ENCODE data around the gene DCTN2. TPM values are rescaled to one million over a fixed set of nuclear protein-coding genes. Genes with fewer than 3 reads are reported as not detected.
"Not testable (repeated sequence)": the region's sequence is repeated elsewhere in the genome, so short reads cannot be mapped to it uniquely, and the experiment has no call there.

The DCTN2 gene
- total and polyA plus RNA-seq, 4 donors = 60.0 to 110 (median 84.2) TPM

- ATAC-seq (ENCODE audit: insufficient read depth, low FRiP score) = no peak
- DNase-seq = no peak
- H3K4me1 ChIP-seq (ENCODE audit: control insufficient read depth in 5 of 5, insufficient read depth in 5 of 5, low read length in 5 of 5) = no peaks in the 10 kb centered on the region
- no peaks in the 10 kb centered on the region for H3K36me3 ChIP-seq (ENCODE audit: control insufficient read depth in 4 of 4, insufficient read depth in 4 of 4, low read length in 4 of 4)
- H3K9me3 ChIP-seq (ENCODE audit: control insufficient read depth in 4 of 4, insufficient read depth in 3 of 4, low read length in 3 of 4) = no peaks in the 10 kb centered on the region
- TF ChIP-seq CTCF (IDR thresholded peaks at IDR 0.05; ENCODE audit: control extremely low read depth, extremely low read depth) = no peak
- WGBS, 2 donors = 86 to 90% methylated on average over 12 of the region's 12 CpGs
- no peak overlapping the region for H3K9ac ChIP-seq (ENCODE audit: insufficient read depth in 1 of 2, low read length in 2 of 2)
- no peak overlapping the region for H3K4me3 ChIP-seq
- no peaks in the 10 kb centered on the region for H3K27me3 ChIP-seq (ENCODE audit: control insufficient read depth in 3 of 3, insufficient read depth in 3 of 3, low read length in 2 of 3)
- H3K27ac ChIP-seq (ENCODE audit: low read depth in 1 of 2, low read length in 1 of 2) = no peak overlapping the region
Observed at GRCh38 chr12:57575771-57576612, 29.0 kb upstream of the DCTN2 start.

GRCh38 chr12:57574795-57575194 lies 27.8 kb upstream of the DCTN2 start:
- Histone ChIP-seq H3K4me3 (no peak overlapping the region), H3K27ac (ENCODE audit: low read depth in 1 of 2, low read length in 1 of 2) (no peak overlapping the region), H3K27me3 (ENCODE audit: control insufficient read depth in 3 of 3, insufficient read depth in 3 of 3, low read length in 2 of 3) (no peaks in the 10 kb centered on the region), H3K9me3 (ENCODE audit: control insufficient read depth in 4 of 4, insufficient read depth in 3 of 4, low read length in 3 of 4) (no peaks in the 10 kb centered on the region), H3K36me3 (ENCODE audit: control insufficient read depth in 4 of 4, insufficient read depth in 4 of 4, low read length in 4 of 4) (no peaks in the 10 kb centered on the region), H3K9ac (ENCODE audit: insufficient read depth in 1 of 2, low read length in 2 of 2) (no peak overlapping the region), H3K4me1 (ENCODE audit: control insufficient read depth in 5 of 5, insufficient read depth in 5 of 5, low read length in 5 of 5) (no peaks in the 10 kb centered on the region)
- no peak for ATAC-seq (ENCODE audit: insufficient read depth, low FRiP score)
- WGBS, 2 donors = 89 to 90% methylated on average over 10 of the region's 10 CpGs
- DNase-seq = no peak
- no peak for TF ChIP-seq CTCF (IDR thresholded peaks at IDR 0.05; ENCODE audit: control extremely low read depth, extremely low read depth)

- 91 to 93% methylated on average over 12 of the region's 12 CpGs for WGBS, 2 donors
- ATAC-seq (ENCODE audit: insufficient read depth, low FRiP score) (no peak), DNase-seq (no peak)
- Histone ChIP-seq H3K27ac (ENCODE audit: low read depth in 1 of 2, low read length in 1 of 2) (no peak overlapping the region), H3K27me3 (ENCODE audit: control insufficient read depth in 3 of 3, insufficient read depth in 3 of 3, low read length in 2 of 3) (no peaks in the 10 kb centered on the region), H3K9me3 (ENCODE audit: control insufficient read depth in 4 of 4, insufficient read depth in 3 of 4, low read length in 3 of 4) (no peaks in the 10 kb centered on the region), H3K36me3 (ENCODE audit: control insufficient read depth in 4 of 4, insufficient read depth in 4 of 4, low read length in 4 of 4) (no peaks in the 10 kb centered on the region), H3K4me1 (ENCODE audit: control insufficient read depth in 5 of 5, insufficient read depth in 5 of 5, low read length in 5 of 5) (no peaks in the 10 kb centered on the region), H3K9ac (ENCODE audit: insufficient read depth in 1 of 2, low read length in 2 of 2) (no peak overlapping the region), H3K4me3 (no peak overlapping the region)
- no peak for TF ChIP-seq CTCF (IDR thresholded peaks at IDR 0.05; ENCODE audit: control extremely low read depth, extremely low read depth)
Observed at GRCh38 chr12:57571926-57572762, 25.2 kb upstream of the DCTN2 start.

- H3K4me1 ChIP-seq (ENCODE audit: control insufficient read depth in 5 of 5, insufficient read depth in 5 of 5, low read length in 5 of 5); ATAC-seq (ENCODE audit: insufficient read depth, low FRiP score); H3K4me3 ChIP-seq; H3K9me3 ChIP-seq (ENCODE audit: control insufficient read depth in 4 of 4, insufficient read depth in 3 of 4, low read length in 3 of 4); H3K27me3 ChIP-seq (ENCODE audit: control insufficient read depth in 3 of 3, insufficient read depth in 3 of 3, low read length in 2 of 3); H3K9ac ChIP-seq (ENCODE audit: insufficient read depth in 1 of 2, low read length in 2 of 2); H3K27ac ChIP-seq (ENCODE audit: low read depth in 1 of 2, low read length in 1 of 2); DNase-seq; H3K36me3 ChIP-seq (ENCODE audit: control insufficient read depth in 4 of 4, insufficient read depth in 4 of 4, low read length in 4 of 4): not testable (repeated sequence)
- 89 to 91% methylated on average over 13 of the region's 13 CpGs for WGBS, 2 donors
Observed at GRCh38 chr12:57570438-57570837, 23.4 kb upstream of the DCTN2 start.

Measured in lung (tissue), 12 donors.